ENCODE data around the gene PTK7.

PTK7 gene

GRCh38 chr6:43053545-43054205 lies 22.4 kb upstream of the PTK7 start, which contains the start of gene CUL7:
CUL7 (minus strand) TSS chr6:43053851; CDS start chr6:43052788, 1,063 bp downstream.
- H3K4me3 ChIP-seq (ENCODE audit: low read depth, low read length) = peak within 1 kb of the TSS; percentile 78
- DNase-seq (ENCODE audit: low read depth) = peak; percentile 66
- TF ChIP-seq, protein P1, sequence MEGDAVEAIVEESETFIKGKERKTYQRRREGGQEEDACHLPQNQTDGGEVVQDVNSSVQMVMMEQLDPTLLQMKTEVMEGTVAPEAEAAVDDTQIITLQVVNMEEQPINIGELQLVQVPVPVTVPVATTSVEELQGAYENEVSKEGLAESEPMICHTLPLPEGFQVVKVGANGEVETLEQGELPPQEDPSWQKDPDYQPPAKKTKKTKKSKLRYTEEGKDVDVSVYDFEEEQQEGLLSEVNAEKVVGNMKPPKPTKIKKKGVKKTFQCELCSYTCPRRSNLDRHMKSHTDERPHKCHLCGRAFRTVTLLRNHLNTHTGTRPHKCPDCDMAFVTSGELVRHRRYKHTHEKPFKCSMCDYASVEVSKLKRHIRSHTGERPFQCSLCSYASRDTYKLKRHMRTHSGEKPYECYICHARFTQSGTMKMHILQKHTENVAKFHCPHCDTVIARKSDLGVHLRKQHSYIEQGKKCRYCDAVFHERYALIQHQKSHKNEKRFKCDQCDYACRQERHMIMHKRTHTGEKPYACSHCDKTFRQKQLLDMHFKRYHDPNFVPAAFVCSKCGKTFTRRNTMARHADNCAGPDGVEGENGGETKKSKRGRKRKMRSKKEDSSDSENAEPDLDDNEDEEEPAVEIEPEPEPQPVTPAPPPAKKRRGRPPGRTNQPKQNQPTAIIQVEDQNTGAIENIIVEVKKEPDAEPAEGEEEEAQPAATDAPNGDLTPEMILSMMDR (IDR thresholded peaks at IDR 0.05; ENCODE audit: low read depth, low read length, missing control alignments) = no peak

- DNase-seq (ENCODE audit: low read depth) = no peak
- TF ChIP-seq, protein P1 (IDR thresholded peaks at IDR 0.05; ENCODE audit: low read depth, low read length, missing control alignments) = no peak
- peak overlapping the region; percentile 78 for H3K4me3 ChIP-seq (ENCODE audit: low read depth, low read length)
These were observed 21.7 kb upstream of the PTK7 start for GRCh38 chr6:43054206-43054943.

GRCh38 chr6:43055966-43056365 lies 20.1 kb upstream of the PTK7 start:
- TF ChIP-seq, protein P1 (IDR thresholded peaks at IDR 0.05; ENCODE audit: low read depth, low read length, missing control alignments) = no peak
- no peak for DNase-seq (ENCODE audit: low read depth)

GRCh38 chr6:43058531-43058930 lies 17.6 kb upstream of the PTK7 start:
- TF ChIP-seq, protein P1 (IDR thresholded peaks at IDR 0.05; ENCODE audit: low read depth, low read length, missing control alignments) = no peak
- peak overlapping the region; percentile 98 for H3K4me3 ChIP-seq (ENCODE audit: low read depth, low read length)
- no peak for DNase-seq (ENCODE audit: low read depth)

More at GRCh38 chr6:43055966-43056365, 20.1 kb upstream of the PTK7 start:
- H3K4me3 ChIP-seq (ENCODE audit: low read depth, low read length) = no peak overlapping the region

DNA sequence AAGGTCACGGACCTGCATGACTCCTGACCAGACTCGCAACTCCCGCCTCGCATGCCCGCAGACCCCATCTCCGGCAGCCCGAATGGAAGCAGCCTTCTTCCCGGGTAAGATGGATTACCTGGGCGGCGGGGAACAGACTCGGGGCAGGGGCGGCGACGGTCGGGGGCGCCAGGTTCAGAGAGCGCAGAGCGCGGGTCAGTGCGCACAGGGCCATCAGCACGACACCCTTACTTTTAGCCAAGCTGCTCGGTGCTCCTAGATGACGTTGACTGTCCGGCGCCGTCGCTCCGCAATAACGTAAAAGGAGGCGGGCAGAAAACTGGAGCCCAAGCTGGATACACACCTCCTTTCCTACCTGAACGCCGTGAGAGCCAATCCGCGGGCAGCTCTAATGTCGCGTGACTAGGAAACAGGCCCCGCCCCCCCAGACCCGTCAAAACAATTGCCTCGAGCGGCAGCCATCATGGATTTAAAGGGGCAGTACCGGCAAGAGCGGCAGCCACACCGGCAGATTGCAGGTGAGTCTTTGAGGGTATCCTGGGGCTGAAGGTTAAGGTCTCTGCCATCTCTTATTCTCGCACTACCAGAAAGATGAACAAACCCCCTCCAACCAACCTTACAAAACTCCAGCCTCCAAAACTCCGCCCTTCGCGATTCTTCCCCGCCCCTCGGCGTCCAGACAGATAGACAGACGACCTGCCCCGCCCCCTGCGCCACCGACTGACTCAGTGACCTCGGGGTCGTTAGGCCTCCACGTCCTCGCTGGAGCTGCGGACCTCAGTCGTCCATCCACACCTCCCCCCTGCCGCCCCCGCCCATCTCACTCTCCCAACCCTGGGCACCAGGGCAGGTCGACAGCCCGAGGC lies 16.7 kb upstream of the PTK7 start, which contains the start of the genes KLC4 and MRPL2:
Gene KLC4, plus strand, starts transcription at position 464 of the 866 bp plus-strand sequence. CDS start 1,705 bp downstream, outside the sequence.
Gene MRPL2, minus strand, starts transcription at position 267 of the 866 bp plus-strand sequence. Its CDS starts 53 bp downstream, at position 214.
- peak; percentile 96 for DNase-seq (ENCODE audit: low read depth)
- peak within 1 kb of the TSS; percentile 98 for H3K4me3 ChIP-seq (ENCODE audit: low read depth, low read length)
- TF ChIP-seq, protein P1 (IDR thresholded peaks at IDR 0.05; ENCODE audit: low read depth, low read length, missing control alignments) = no peak

DNA sequence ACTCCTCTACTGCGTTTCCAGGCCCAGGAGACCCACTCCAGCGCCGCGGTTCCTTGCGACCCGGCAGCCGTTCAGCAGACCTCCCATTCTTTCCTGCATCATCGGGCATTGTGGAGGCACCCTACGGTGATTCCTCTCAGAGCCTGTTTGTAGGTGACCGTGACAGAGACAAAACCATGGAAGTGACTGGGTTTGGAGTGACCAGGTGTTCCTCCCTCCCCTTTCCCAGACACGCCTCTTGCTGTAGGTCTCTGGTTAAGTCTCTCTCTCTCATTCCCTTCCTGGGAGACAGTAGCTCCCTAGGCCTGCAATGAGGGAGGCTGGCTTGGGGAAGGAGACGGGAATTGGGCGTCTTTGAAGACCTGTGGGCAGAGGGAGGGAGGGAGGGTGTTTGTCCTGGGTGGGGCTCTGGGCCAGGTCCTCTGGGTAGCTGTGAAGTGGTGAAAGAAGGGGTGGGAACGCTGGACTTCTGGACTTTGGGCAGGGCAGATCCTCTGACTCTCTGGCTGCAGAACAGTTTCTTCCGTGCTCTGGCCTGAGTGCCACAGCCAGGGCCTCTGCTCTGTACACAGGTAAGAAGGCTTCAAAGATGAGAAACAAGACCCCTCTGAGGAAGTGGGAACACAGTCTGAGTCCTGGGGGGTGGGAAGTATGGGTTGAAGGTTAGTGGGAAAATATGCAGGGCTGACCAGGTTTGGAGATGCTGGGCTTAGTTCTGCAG lies 15.9 kb upstream of the PTK7 start:
- DNase-seq (ENCODE audit: low read depth) = no peak
- TF ChIP-seq, protein P1 (IDR thresholded peaks at IDR 0.05; ENCODE audit: low read depth, low read length, missing control alignments) = no peak
- peak overlapping the region; percentile 98 for H3K4me3 ChIP-seq (ENCODE audit: low read depth, low read length)

Data from GM12864 (cell line).